Measurements from ENCODE around the gene TRAM2.

TRAM2 gene

DNA sequence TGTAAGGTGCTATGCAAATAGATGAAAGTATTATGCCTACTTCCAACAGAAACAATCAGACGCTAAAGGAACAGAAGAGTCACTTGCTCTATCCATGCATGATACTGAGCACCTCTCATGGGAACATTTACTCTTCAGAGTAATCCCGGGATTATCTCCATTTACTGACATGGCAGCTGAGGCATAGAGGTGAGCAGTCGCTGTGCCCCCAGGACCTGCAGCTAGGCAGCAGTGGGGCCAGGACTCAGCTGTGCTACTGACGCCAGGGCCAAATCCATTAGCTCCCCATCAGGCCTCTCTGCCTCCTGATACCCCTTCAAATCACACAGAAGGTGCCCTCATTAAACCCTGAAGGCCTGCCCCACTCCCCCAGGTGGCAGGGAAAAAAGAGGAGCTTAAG is 51.9 kb downstream of the TRAM2 start:
- peak; percentile 42 for DNase-seq

- no peak for DNase-seq
These were observed 53.3 kb downstream of the TRAM2 start for GRCh38 chr6:52523378-52524142.

GRCh38 chr6:52522655-52523054 is 54.2 kb downstream of the TRAM2 start:
- no peak for DNase-seq

- no peak for DNase-seq
These were observed 54.7 kb downstream of the TRAM2 start for GRCh38 chr6:52522151-52522626.

DNA sequence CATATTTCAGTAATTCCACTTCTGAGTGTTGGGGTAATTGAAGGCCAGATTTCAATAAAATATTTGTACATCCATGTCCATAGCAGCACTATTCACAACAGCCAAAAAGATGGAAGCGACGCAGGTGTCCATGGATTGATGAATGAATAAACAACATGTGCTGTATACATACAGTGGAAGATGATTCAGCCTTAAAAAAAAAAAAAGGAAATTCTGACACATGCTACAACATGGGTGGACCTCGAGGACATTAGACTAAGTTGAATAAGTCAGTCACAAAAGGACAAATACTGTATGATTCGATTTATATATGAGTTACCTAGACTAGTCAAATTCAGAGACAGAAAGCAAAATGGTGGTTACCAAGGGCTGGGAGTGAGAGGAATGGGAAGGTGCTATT is 57.2 kb downstream of the TRAM2 start:
- no peak for DNase-seq

- DNase-seq: no peak
These were observed 58.4 kb downstream of the TRAM2 start for GRCh38 chr6:52518279-52518945.

- DNase-seq: no peak
These were observed 59.2 kb downstream of the TRAM2 start for GRCh38 chr6:52517502-52518278.

DNA sequence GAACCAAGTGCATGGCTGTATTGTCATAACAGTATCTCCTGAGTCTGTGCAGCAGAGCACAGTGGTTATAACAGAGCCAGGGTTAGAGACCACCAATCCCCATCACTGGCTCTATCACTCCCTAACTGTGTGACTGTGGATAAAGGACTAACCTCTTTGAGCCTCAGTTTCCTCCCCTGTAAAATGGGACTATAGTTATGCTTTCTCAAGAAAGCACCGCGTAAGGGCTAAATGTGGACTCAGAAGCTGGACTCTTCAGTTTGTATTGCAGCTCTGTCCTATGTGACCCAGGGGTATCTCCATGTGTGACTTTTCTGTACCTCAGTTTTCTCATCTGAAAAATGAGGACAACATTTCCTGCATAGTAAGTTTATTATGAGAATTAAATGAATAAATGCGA is 59.9 kb downstream of the TRAM2 start:
- no peak for DNase-seq

DNA sequence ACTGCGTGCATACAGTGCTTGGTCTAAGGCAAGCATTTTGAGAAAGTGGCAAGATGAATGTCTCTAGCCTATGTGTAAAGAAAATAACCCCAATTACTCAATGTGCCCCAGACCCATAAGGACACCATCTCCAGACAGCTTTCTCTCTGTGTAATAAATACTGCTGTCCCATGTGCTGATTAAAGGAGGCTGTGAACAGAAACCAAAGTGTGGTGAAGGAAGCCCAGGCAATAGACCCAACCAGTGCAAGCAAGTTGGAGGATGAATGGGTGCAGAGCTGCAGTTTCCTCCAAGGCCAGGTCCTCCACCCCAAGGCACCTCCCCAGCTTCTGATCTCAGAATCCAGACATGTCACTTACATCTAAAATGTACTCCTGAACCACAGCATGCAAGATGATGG is 60.6 kb downstream of the TRAM2 start:
- DNase-seq: no peak

GRCh38 chr6:52515219-52515960 is 61.5 kb downstream of the TRAM2 start:
- no peak for DNase-seq

GRCh38 chr6:52514514-52514913 is 62.3 kb downstream of the TRAM2 start:
- no peak for DNase-seq

- DNase-seq: no peak
These were observed 63.0 kb downstream of the TRAM2 start for GRCh38 chr6:52513896-52514295.

DNA sequence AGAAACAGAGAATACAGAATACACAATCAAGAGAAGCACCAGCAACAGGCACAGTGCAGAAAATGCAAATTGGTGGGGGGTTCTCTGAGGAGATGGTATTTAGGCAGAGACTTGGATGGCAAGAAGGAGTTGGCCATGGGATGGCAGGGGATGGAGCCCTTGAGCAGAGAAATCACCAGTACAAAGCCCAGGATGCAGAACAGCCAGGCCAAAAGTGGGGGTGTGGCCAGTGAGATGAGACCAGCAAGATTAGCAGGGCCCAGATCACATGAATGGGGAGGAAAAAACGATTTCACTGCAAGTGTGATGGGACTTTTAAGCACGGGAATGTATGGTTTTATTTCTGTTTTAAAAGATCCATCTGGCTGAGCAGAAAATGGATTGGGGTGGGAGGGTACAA is 63.4 kb downstream of the TRAM2 start:
- no peak for DNase-seq

GRCh38 chr6:52512199-52512598 is 64.7 kb downstream of the TRAM2 start:
- DNase-seq: no peak

GRCh38 chr6:52511572-52512151 is 65.2 kb downstream of the TRAM2 start:
- no peak for DNase-seq

GRCh38 chr6:52511163-52511562 is 65.7 kb downstream of the TRAM2 start:
- no peak for DNase-seq

- DNase-seq: no peak
These were observed 66.7 kb downstream of the TRAM2 start for GRCh38 chr6:52510213-52510562.

GRCh38 chr6:52509281-52510212 is 67.3 kb downstream of the TRAM2 start:
- DNase-seq: no peak

DNA sequence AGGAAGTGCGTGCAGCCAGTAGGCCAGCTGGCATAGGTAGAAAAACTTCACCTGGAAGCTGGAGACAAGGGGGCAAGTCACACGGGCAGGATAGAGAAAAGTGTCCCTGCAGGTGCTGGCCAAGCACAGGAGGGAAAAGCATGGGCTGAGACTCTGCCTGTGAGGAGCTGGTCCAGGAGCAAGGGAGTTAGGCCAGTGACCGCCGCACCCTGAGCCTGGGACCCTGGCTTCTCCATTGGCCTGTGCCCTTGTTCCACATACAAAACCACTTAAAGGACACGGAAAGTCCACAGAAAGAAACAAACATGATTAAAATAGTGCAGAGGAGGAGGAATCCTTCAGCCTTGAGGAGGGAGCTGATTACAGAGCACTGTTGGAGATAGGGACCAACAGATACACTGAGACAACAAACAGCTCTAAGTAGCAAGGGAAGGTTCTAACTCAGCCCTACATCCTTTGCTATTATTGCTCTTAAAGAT is 68.6 kb downstream of the TRAM2 start:
- no peak for DNase-seq

GRCh38 chr6:52507557-52508260 is 69.2 kb downstream of the TRAM2 start:
- DNase-seq: no peak

GRCh38 chr6:52506476-52506875 is 70.4 kb downstream of the TRAM2 start:
- DNase-seq: no peak

Measured in NCI-H524 treated with DMSO at 0.1 percent for 48 hours (cell line).